Keratinocyte (primary cell): ENCODE measurements around the gene GM2A. TPM values are rescaled to one million over a fixed set of nuclear protein-coding genes. Genes with fewer than 3 reads are reported as not detected.
"Not testable (repeated sequence)": the region's sequence is repeated elsewhere in the genome, so short reads cannot be mapped to it uniquely, and the experiment has no call there.

Experiments used
- DNase-seq: peaks from one replicate; pipeline ENCODE4 v3.0.0-alpha.2; 2011; ENCODE audit warnings: low read depth, missing footprints, low spot score
- FAIRE-seq: peaks from 2 replicates; lab custom pipeline; 2011; peaks lifted over from hg19 to GRCh38; lab: Jason Lieb, UNC
- H2AFZ ChIP-seq: 2 replicates; pipeline ENCODE4 v1.6.0; 2012; ENCODE audit warnings: low read length, control low read depth, inconsistent platforms; ENCODE audit not compliant: control insufficient read depth
- H3K27ac ChIP-seq: 2 replicates; pipeline ENCODE4 v1.5.1; 2011; ENCODE audit warnings: low read length; ENCODE audit not compliant: control insufficient read depth, insufficient read depth
- H3K27me3 ChIP-seq: 3 replicates; pipeline ENCODE4 v1.6.0; 2011; ENCODE audit warnings: low read length; ENCODE audit not compliant: control insufficient read depth, insufficient read depth; ENCODE audit errors: extremely low read depth
- H3K36me3 ChIP-seq, 2 experiments: 2 replicates in 1 of 2; 3 replicates in 1 of 2; pipeline ENCODE4 v1.5.1; 2011; ENCODE audit warnings: low read length in 2 of 2, mild to moderate bottlenecking in 1 of 2; ENCODE audit not compliant: control insufficient read depth in 2 of 2, insufficient read depth in 2 of 2; ENCODE audit errors: extremely low read depth in 1 of 2
- H3K4me1 ChIP-seq: 3 replicates; pipeline ENCODE4 v1.5.1; 2011; ENCODE audit warnings: low read length; ENCODE audit not compliant: control insufficient read depth, insufficient read depth; ENCODE audit errors: extremely low read depth
- H3K4me2 ChIP-seq: 3 replicates; pipeline ENCODE4 v1.6.0; 2011; ENCODE audit warnings: low read depth, low read length; ENCODE audit not compliant: control insufficient read depth, insufficient read depth; ENCODE audit errors: extremely low read depth
- H3K4me3 ChIP-seq, 3 experiments: fragments of 200-600 bp in 1 of 3; sonication (generic) in 1 of 3; 2 replicates in 2 of 3; 3 replicates in 1 of 3; pipeline ENCODE4 v1.5.1; 2011 to 2016; ENCODE audit warnings: low read length in 3 of 3, mild to moderate bottlenecking in 3 of 3, control low read depth in 2 of 3, inconsistent platforms in 1 of 3, low read depth in 1 of 3, mixed read lengths in 1 of 3, mixed run types in 1 of 3, moderate library complexity in 1 of 3; ENCODE audit not compliant: control insufficient read depth in 2 of 3, insufficient read depth in 2 of 3; ENCODE audit errors: extremely low read depth in 1 of 3
- H3K79me2 ChIP-seq: 2 replicates; pipeline ENCODE4 v1.6.0; 2012; ENCODE audit warnings: low read length; ENCODE audit not compliant: control insufficient read depth, insufficient read depth
- H3K9ac ChIP-seq: 3 replicates; pipeline ENCODE4 v1.6.0; 2011; ENCODE audit warnings: low read length; ENCODE audit not compliant: control insufficient read depth, insufficient read depth; ENCODE audit errors: extremely low read depth
- H3K9me1 ChIP-seq: 3 replicates; pipeline ENCODE4 v1.6.0; 2011; ENCODE audit warnings: low read length; ENCODE audit not compliant: control insufficient read depth, insufficient read depth; ENCODE audit errors: extremely low read depth
- H3K9me3 ChIP-seq: 2 replicates; pipeline ENCODE4 v1.5.1; 2012; ENCODE audit warnings: low read depth, low read length; ENCODE audit not compliant: control insufficient read depth
- H4K20me1 ChIP-seq: 3 replicates; pipeline ENCODE4 v1.6.0; 2011; ENCODE audit warnings: low read length; ENCODE audit not compliant: control insufficient read depth, insufficient read depth; ENCODE audit errors: extremely low read depth
- CTCF ChIP-seq, 3 experiments: IDR thresholded peaks in 1 of 3; conservative IDR thresholded peaks in 1 of 3; optimal IDR thresholded peaks in 1 of 3; 2 replicates in 2 of 3; 3 replicates in 1 of 3; pipeline versions ENCODE3 to v1.5.1; 2011; ENCODE audit warnings: low read length in 3 of 3, mild to moderate bottlenecking in 3 of 3, moderate library complexity in 2 of 3, control low read depth in 1 of 3, inconsistent platforms in 1 of 3; ENCODE audit not compliant: insufficient read depth in 2 of 3; ENCODE audit errors: extremely low read depth in 1 of 3
- EZH2 ChIP-seq: IDR thresholded peaks from one replicate; pipeline ENCODE4 v1.6.1; 2012; ENCODE audit warnings: inconsistent platforms, mild to moderate bottlenecking, low read length, moderate library complexity
- dilution Hi-C: fragments of 300-500 bp; cut with MboI; formaldehyde crosslinking; loops from one replicate; pipeline ENCODE4 v1.7.0; 2020; ENCODE audit warnings: low sequenced_read_pairs; ENCODE audit not compliant: extremely low pct_ligation_motif_present
- polyA plus RNA-seq, 5 experiments: library from polyadenylated mRNA; depleted of rRNA in 3 of 5; stranded (reverse) in 3 of 5; stranded (forward) in 1 of 5; unstranded in 1 of 5; fragments of >200 nt; gene quantifications; 1 replicate in 1 of 5; 2 replicates in 3 of 5; 3 replicates in 1 of 5; pipeline versions ENCODE4 v1.2.1 to v1.2.3, GENCODE V29; 2011 to 2012; ENCODE audit warnings: missing spikeins in 2 of 5, low read depth in 1 of 5, low replicate concordance in 1 of 5

GM2A gene
- polyA plus RNA-seq, 1 donor (not counting 4 experiments of a cell fraction or from before 2014, with no cell fraction given): 117 TPM

- Histone ChIP-seq H3K9me1 (no peaks in the 10 kb centered on the region), H2AFZ (no peak overlapping the region), H3K27me3 (no peaks in the 10 kb centered on the region), H3K79me2 (peaks cover 49% of the 10 kb centered on the region), H3K9ac (peak overlapping the region; percentile 88), H3K36me3 (peaks cover 0 to 3% of the 10 kb centered on the region in 2 experiments), H3K4me3 (peak overlapping the region; percentile 59 to 97 (median 92)), H3K4me2 (peak overlapping the region; percentile 99), H4K20me1 (no peaks in the 10 kb centered on the region), H3K4me1 (peaks cover 46% of the 10 kb centered on the region), H3K9me3 (no peaks in the 10 kb centered on the region), H3K27ac (peak overlapping the region; percentile 91)
- FAIRE-seq (peak; percentile 61), DNase-seq (no peak)
- TF ChIP-seq CTCF (optimal IDR thresholded peaks at IDR 0.05 in 1 of 3, IDR thresholded peaks at IDR 0.05 in 1 of 3, conservative IDR thresholded peaks at IDR 0.05 in 1 of 3; ENCODE audit: extremely low read depth in 1 of 3, insufficient read depth in 2 of 3, low read length in 3 of 3) (no peak), EZH2 (no peak)
- dilution Hi-C loops: no loop called here
These were observed 1.6 kb downstream of the GM2A start for GRCh38 chr5:151254556-151254955.

GRCh38 chr5:151254990-151255389, 2.0 kb downstream of the GM2A start:
- FAIRE-seq, dilution Hi-C loops, H3K9ac ChIP-seq, DNase-seq, H2AFZ ChIP-seq, H3K9me3 ChIP-seq, H3K36me3 ChIP-seq, H4K20me1 ChIP-seq, H3K9me1 ChIP-seq, H3K27me3 ChIP-seq: not testable (repeated sequence)
- H3K4me2 ChIP-seq: peak overlapping the region; percentile 99
- peaks cover 46% of the 10 kb centered on the region for H3K4me1 ChIP-seq
- H3K4me3 ChIP-seq: peak overlapping the region in 2 of 3 experiments; percentile 59 to 97
- peaks cover 54% of the 10 kb centered on the region for H3K79me2 ChIP-seq
- peak overlapping the region; percentile 21 for H3K27ac ChIP-seq
